Gastroesophageal sphincter (tissue), 3 donors: ENCODE measurements around the gene NAA80.

Source experiments
- CTCF ChIP-seq, 4 experiments: fragments of 200-600 bp in 2 of 4; fragments of 450-650 bp in 2 of 4; sonication (generic) in 1 of 4; IDR thresholded peaks; one replicate each; pipeline ENCODE4 v1.5.1; 2017 to 2019; ENCODE audit warnings: antibody characterized with exemption in 4 of 4, mild to moderate bottlenecking in 2 of 4, moderate library complexity in 2 of 4
- POLR2A ChIP-seq, 2 donors: fragments of 450-650 bp; IDR thresholded peaks; one replicate each; pipeline ENCODE4 v1.6.1; 2017; ENCODE audit warnings: antibody characterized with exemption in 2 of 2, mild to moderate bottlenecking in 2 of 2, moderate library complexity in 1 of 2
- POLR2AphosphoS5 ChIP-seq: sonication (generic); formaldehyde crosslinking; IDR thresholded peaks from one replicate; pipeline ENCODE4 v1.6.1; 2017; ENCODE audit warnings: antibody characterized with exemption

GRCh38 chr3:50322386-50323091 lies 23.3 kb upstream of the NAA80 start, which contains the start of gene HYAL2:
- TF ChIP-seq POLR2A (IDR thresholded peaks at IDR 0.05) (peak in 1 of 2 donors; percentile 19), CTCF (IDR thresholded peaks at IDR 0.05) (no peak), POLR2AphosphoS5 (peak; percentile 36)
